Epithelial cell of prostate (primary cell): ENCODE measurements around the gene IP6K3.

ENCODE experiments used
- DNase-seq: peaks from one replicate; pipeline ENCODE4 v3.0.0-alpha.2; 2011; ENCODE audit warnings: low read depth, low spot score
- H3K27ac ChIP-seq: fragments of 450-650 bp; 2 replicates; pipeline ENCODE4 v1.5.1; 2017; ENCODE audit warnings: mild to moderate bottlenecking

IP6K3 gene

DNA sequence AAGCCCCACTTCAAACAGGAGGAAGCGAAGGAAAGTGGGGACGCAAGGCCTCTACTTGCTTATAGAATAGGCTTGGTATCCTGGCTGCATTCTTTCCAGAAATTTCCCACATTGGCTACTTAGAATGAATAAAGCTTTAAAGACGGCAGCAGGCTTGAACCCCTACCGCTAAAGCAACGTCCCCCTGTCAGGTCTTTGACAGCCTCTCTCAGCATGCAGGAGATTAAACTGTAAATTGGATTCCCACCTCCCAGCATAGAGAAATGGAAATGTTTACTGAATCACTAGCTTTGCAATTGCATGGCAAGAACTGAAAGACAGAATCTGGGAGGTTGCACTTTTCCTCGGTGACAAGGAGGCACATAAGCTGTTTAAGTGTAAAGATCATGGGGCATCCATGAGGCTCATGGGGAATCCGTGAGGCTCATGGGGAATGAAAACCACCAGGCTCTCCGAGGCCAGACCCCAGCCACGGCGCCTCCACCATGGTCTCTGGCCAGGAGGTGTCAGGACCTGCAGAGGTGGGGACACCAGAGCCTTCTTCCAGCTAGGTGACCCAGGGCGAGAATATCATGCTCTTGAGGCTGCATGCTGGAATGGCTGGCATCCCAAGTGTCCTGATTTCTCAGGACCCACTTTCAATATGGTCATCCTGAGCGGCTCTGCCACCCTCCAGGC, 31.9 kb upstream of the IP6K3 start:
- H3K27ac ChIP-seq = no peak overlapping the region
- no peak for DNase-seq

DNA sequence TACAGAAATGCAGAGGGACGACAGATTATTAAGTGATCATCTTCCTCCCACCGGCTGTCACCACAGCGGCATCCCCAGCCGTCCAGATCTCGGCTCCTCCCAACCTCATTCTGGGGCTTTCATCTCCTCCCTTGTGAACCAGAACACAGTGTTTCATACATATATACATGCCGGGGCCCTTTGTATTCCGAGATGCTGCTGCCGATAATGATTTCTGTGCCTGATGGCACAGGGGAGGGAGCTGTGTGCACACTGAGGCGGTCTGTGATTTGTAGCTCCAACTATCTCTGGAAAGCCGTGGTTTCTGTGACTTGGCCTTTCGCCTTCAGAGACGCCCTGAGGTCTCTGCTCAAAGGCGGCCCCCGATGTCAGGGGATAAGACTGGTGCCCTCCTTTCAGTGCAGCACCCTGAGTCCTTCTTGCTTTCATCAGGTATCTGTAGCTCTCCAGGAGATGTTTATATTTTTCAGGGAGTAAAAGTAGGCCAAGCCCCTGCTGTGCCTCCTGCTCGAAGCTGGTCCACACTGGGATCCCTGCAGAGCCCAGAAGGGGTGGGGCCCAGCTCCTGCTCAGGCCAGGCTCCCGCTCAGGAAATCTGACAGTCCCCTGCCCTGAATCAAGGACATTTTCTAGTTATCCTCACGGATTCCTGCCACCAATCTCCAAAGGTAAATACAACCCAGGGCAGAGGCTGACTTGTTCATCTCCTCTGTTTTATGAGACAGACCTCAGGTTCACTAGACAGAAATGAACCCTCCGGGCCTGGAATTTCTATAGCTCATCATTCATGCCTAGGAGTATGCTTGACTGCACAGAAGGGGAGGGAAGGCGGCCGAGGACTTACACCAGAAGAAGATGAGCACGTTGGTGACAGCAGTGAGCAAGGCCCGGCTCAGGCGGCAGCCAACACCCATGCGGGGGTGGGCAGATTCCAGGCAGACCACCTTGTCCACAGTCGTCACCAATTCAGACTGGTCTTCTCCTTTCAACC, 31.0 kb upstream of the IP6K3 start:
- no peak for DNase-seq
- H3K27ac ChIP-seq = no peak overlapping the region

DNA sequence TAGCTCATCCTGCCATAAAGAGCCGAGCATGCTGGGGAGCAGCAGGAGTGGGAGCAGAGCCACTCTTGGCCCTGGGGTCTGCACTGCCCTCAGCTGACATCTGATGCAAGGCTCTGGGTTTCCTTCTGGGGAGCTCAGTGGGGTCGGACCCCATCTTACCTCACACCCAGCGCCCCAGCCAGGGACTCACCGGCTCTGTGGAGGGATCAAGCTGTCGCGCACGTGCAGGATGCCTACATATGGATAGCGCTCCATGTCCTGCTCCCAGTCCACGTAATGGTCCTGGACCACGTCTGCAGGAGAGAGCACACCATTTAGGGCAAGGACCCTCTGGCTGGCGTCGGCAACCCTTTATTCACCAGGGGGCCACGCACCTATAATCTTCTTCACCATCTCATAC, 30.1 kb upstream of the IP6K3 start:
- DNase-seq = no peak
- no peak overlapping the region for H3K27ac ChIP-seq

DNA sequence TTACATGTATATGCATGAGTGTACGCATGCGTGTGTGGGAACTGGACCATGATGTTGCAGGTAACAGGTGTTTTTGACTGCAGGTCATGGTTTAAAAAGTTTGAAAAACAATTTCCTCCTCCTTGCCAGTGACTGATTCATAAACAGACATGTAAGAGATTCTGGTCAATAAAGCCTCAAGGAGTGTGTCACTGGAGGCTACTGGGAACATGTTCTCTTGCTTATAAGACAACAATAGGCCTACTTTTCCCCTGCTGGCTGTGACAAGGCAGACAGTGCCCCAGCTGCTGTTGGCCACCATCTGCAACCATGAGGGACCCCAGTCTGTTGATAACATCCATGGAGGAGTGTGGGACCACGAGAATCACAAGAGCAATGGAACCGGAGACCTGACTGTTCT, 29.5 kb upstream of the IP6K3 start:
- DNase-seq = no peak
- H3K27ac ChIP-seq = no peak overlapping the region

GRCh38 chr6:33774774-33775173, 28.1 kb upstream of the IP6K3 start:
- no peak for DNase-seq
- no peak overlapping the region for H3K27ac ChIP-seq

- H3K27ac ChIP-seq = peak overlapping the region; percentile 42
- DNase-seq = no peak
Observed at GRCh38 chr6:33772902-33773472, 26.3 kb upstream of the IP6K3 start.

- no peak for DNase-seq
- peak overlapping the region; percentile 42 for H3K27ac ChIP-seq
Observed at GRCh38 chr6:33772082-33772830, 25.6 kb upstream of the IP6K3 start.

DNA sequence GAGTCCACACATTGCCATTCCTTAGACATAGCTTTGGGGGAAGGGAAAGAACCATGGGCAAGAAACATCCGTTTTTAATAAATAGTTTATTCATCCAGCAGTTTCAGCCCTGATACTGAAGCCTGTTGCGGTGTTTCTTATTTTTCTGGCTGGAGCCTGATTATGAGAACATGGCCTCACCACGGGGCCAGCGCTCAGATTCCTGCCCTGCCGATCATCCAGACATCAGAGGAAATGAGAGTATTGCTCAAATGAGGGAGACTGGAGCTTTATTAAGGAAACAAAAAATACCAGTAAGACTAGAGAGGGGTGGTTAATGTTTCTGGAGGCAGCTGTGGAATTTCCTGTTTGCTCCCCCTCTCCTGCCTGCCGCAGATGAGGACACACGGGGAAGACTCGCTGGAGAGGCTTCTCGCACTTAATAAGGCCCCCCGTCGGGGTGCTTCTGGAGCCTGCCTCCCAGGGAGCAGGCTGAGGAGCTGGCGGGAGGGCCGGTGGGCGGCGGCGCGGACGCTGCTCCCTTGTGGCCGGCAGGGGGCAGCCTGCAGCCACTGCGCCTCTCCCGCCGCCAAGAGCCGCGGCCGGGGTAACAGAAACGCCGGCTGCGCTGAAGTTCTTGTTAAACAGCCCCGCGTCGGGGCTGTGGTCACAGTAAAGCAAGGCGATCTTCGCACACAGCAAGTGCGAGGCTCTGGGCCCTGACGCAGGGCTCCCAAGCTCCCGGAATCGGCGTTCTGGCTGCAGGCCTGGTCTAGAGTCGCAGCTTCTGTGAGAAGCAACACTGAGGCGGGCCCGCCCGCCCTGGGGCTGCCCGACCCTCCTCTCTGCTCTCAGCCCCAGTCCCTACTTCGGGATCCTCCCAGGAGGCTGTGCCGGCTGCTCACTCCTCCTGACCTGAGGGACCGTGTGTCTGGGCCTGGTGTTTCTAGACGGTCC, 24.7 kb upstream of the IP6K3 start:
- DNase-seq = no peak
- peak overlapping the region; percentile 42 for H3K27ac ChIP-seq

DNA sequence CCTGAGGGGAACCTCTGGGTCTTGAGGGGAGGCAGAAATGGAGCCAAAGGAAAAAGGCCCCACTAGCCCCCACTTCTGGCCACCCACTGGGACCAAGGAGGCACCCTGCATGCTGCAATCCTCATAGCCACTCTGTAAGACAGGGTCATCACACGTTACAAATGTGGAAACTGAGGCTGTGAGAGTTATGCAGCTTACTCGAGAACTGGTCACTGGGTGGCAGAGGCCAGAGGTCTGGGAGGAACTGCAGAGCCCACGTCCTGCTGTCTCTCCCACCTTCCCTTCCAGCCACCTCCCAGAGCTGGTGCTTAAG, 24.1 kb upstream of the IP6K3 start:
- peak overlapping the region; percentile 42 for H3K27ac ChIP-seq
- no peak for DNase-seq

GRCh38 chr6:33770124-33770832, 23.6 kb upstream of the IP6K3 start:
- no peak for DNase-seq

GRCh38 chr6:33769248-33769821, 22.6 kb upstream of the IP6K3 start:
- H3K27ac ChIP-seq = no peak overlapping the region
- DNase-seq = no peak

More at GRCh38 chr6:33770124-33770832, 23.6 kb upstream of the IP6K3 start:
- H3K27ac ChIP-seq = no peak overlapping the region

- DNase-seq = no peak
- no peak overlapping the region for H3K27ac ChIP-seq
Observed at GRCh38 chr6:33768644-33769120, 22.0 kb upstream of the IP6K3 start.

DNA sequence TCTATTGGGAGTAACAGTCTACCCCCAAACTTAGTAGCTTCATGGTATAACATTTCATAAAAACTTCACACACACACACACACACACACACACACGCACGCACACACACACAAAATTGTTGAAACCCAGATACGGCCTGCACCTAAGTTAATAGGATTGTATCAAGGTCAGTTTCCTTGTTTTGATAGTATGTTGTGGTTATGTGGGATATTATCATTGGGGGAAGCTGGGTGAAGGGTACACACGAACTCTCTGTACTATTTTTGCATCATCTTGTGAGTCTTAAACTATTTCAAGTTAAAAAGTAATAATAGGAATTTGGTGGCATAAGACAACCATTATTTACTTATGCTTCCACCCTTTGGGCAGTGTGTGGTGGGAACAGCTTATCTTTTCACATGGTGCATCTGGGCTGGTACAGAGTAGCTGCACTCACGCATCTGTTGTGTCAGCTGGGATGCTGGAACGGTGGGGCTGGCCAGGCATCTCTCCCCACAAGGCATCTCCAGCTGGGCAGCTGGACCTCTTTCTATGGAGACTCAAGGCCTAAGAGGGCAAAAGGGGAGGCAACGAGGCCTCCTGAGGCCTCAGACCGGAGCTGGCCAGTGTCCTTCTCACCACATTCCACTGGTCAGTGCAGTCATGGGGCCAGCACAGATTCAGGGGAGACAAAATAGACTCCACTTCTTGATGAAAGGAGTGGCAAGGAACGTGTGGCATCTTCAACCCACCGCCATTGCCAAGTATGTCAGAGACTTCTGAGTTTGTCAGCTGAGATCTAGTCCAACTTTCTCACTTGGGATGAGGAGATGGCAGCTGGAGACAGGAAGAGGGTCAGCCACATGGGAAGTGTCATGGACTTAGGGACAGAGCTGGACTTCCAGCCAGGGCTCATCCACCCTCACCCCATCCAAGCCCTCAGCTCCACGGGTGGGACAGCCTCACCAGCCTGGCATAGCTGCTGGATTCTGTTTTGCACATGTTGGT, 20.5 kb upstream of the IP6K3 start:
- no peak overlapping the region for H3K27ac ChIP-seq
- DNase-seq = no peak

GRCh38 chr6:33765368-33765767, 18.7 kb upstream of the IP6K3 start:
- no peak for DNase-seq
- H3K27ac ChIP-seq = no peak overlapping the region

GRCh38 chr6:33764036-33764435, 17.3 kb upstream of the IP6K3 start:
- DNase-seq = no peak
- H3K27ac ChIP-seq = no peak overlapping the region

- H3K27ac ChIP-seq = no peak overlapping the region
Observed at GRCh38 chr6:33763483-33763882, 16.8 kb upstream of the IP6K3 start.

DNA sequence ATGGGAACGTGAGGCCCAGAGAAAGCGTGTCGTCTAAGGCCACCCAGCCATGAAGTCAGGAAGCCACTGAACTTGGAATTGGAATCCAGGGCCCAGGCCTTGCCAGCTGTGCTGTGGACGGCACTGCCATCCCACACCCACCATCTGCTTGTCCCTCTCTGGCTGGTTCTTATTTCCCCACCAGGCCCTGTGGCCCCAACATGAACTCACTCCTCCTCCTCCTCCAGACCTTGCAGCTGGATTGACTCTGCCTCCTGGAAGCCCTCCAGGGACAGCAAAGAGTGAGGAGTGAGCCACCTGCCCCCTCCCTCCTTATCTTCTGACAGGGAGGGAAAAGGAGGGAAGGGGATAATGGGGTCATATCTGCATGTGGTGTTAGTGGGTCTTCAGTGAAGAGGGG, 16.0 kb upstream of the IP6K3 start:
- no peak overlapping the region for H3K27ac ChIP-seq
- DNase-seq = no peak

More at GRCh38 chr6:33763483-33763882, 16.8 kb upstream of the IP6K3 start:
- no peak for DNase-seq
